D721Med (cell line): Measurements from ENCODE around the gene DBF4B.

ENCODE experiments used
- DNase-seq: peaks from one replicate; pipeline ENCODE4 v3.0.0; 2011; ENCODE audit warnings: low spot score; ENCODE audit not compliant: insufficient read length
- FAIRE-seq: peaks from 2 replicates; lab custom pipeline; 2011; peaks lifted over from hg19 to GRCh38; lab: Jason Lieb, UNC
- TF ChIP-seq, protein P1 (sequence below): IDR thresholded peaks from 2 replicates; pipeline ENCODE4 v1.5.1; 2012; ENCODE audit warnings: mild to moderate bottlenecking, control low read depth; ENCODE audit not compliant: insufficient read depth; ENCODE audit errors: missing control alignments

DBF4B gene

GRCh38 chr17:44761932-44762810 is 53.7 kb downstream of the DBF4B start:
- DNase-seq = no peak
- TF ChIP-seq, protein P1, sequence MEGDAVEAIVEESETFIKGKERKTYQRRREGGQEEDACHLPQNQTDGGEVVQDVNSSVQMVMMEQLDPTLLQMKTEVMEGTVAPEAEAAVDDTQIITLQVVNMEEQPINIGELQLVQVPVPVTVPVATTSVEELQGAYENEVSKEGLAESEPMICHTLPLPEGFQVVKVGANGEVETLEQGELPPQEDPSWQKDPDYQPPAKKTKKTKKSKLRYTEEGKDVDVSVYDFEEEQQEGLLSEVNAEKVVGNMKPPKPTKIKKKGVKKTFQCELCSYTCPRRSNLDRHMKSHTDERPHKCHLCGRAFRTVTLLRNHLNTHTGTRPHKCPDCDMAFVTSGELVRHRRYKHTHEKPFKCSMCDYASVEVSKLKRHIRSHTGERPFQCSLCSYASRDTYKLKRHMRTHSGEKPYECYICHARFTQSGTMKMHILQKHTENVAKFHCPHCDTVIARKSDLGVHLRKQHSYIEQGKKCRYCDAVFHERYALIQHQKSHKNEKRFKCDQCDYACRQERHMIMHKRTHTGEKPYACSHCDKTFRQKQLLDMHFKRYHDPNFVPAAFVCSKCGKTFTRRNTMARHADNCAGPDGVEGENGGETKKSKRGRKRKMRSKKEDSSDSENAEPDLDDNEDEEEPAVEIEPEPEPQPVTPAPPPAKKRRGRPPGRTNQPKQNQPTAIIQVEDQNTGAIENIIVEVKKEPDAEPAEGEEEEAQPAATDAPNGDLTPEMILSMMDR = no peak
- FAIRE-seq = no peak

DNA sequence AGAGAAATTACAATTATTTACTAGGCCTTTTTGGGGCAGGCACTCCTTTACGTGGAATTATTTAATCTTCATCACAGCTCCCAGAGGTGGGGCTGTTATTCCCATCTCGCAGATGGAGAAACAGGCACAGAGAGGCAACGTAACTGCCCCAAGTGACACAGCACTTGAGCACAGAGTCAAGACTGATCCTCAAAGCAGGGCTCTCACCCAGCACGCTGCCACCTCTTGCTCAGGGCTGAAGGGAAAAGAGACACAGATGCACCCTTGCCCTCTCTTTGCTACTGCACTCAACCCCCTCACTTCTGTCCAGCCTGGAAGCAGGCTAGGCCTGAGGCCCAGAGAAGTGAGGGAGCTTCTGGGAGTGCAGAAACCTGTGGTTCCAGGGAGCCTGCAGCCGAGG is 54.7 kb downstream of the DBF4B start:
- TF ChIP-seq, protein P1 = no peak
- DNase-seq (no peak), FAIRE-seq (no peak)

DNA sequence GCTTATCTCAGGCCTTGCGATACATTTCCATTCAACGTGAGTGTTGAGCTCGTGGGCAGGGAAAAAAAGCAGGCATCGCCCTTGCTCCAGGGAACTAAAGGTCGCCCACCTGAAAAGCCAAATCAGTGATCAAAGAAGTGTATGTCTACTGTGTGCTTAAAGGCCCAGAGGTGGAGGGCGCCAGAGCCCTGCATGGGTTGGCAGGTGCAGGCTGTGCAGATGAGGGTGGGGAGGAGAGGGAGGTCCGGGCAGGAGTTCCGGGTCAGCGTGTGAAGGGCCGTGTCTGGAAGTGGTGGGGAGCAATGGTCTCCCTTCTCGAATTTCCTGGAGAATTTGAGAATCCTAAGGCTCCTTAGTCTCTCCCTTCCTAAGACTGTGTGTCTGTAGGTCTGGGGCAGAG is 57.5 kb downstream of the DBF4B start:
- TF ChIP-seq, protein P1 = no peak
- DNase-seq (no peak), FAIRE-seq (no peak)

DNA sequence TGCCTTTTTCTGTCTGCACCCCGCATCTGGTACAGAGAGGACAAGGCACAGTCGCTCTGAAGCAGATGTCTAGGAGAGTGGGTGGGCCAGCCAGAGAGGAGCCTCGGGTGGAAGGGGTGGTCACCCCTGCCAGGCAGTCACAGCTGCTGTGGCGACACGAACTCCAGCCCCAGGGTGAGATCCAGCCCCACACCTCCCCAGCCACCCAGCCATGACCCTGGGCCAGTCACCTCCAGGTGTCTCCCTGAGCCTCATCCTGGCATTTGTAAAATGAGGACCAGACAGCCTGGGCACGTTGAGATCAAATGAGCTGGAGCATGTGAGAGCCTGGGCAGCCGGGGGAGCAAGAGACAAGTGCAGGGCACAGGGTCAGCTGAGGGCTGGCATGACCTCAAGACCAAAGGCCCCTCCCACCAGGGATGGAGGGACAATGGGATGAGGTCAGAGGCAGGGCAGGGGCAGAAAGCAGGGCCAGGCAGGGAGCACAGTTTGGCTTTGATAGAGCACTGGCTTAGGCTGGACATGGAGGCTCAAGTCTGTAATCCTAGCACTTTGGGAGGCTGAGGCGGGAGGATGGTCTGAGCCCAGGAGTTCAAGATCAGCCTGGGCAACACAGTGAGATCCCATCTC is 58.1 kb downstream of the DBF4B start:
- DNase-seq (no peak), FAIRE-seq (no peak)
- TF ChIP-seq, protein P1 = no peak

GRCh38 chr17:44767493-44767892 is 59.0 kb downstream of the DBF4B start:
- TF ChIP-seq, protein P1 = no peak
- no peak for FAIRE-seq
- DNase-seq = no peak

- no peak for FAIRE-seq
These were observed 60.2 kb downstream of the DBF4B start for GRCh38 chr17:44768505-44769142.

More at GRCh38 chr17:44768505-44769142, 60.2 kb downstream of the DBF4B start:
- TF ChIP-seq, protein P1 = no peak
- DNase-seq = no peak
